Neural cell (in vitro differentiated cells): ENCODE data around the gene CYP3A7. TPM values are rescaled to one million over a fixed set of nuclear protein-coding genes. Genes with fewer than 3 reads are reported as not detected.

Experiments used
- H2AFZ ChIP-seq: fragments of 200-600, 300-800 bp; sonication (generic), shearing (Covaris generic); 2 replicates; pipeline ENCODE4 v1.6.0; 2014; ENCODE audit warnings: low read depth, mild to moderate bottlenecking, antibody characterized with exemption, low read length, moderate library complexity
- H3F3A ChIP-seq: fragments of 200-600 bp; shearing (Covaris generic); 2 replicates; pipeline ENCODE4 v1.6.1; 2016; ENCODE audit warnings: mild to moderate bottlenecking, moderate library complexity, mixed read lengths, antibody characterized with exemption, low read length; ENCODE audit not compliant: insufficient read depth, poor library complexity, severe bottlenecking
- H3K27ac ChIP-seq: fragments of 200-600, 300-800 bp; sonication (generic), shearing (Covaris generic); 2 replicates; pipeline ENCODE4 v1.5.1; 2014; ENCODE audit warnings: mild to moderate bottlenecking, low read length, moderate library complexity
- H3K27me3 ChIP-seq: fragments of 300-800, 200-600 bp; sonication (generic), shearing (Covaris generic); 2 replicates; pipeline ENCODE4 v1.6.0; 2014; ENCODE audit warnings: mild to moderate bottlenecking, low read depth, low read length, moderate library complexity; ENCODE audit not compliant: insufficient read depth
- H3K36me3 ChIP-seq: fragments of 300-800, 200-600 bp; sonication (generic), shearing (Covaris generic); 2 replicates; pipeline ENCODE4 v1.5.1; 2014; ENCODE audit warnings: mild to moderate bottlenecking, antibody characterized with exemption, low read length, moderate library complexity; ENCODE audit not compliant: insufficient read depth
- H3K4me2 ChIP-seq: fragments of 300-800, 200-600 bp; sonication (generic), shearing (Covaris generic); 2 replicates; pipeline ENCODE4 v1.6.0; 2014; ENCODE audit warnings: mild to moderate bottlenecking, low read length
- H3K4me3 ChIP-seq: fragments of 300-800, 200-600 bp; sonication (generic), shearing (Covaris generic); 2 replicates; pipeline ENCODE4 v1.5.1; 2014; ENCODE audit warnings: mild to moderate bottlenecking, low read length, moderate library complexity
- H3K79me2 ChIP-seq: fragments of 200-600 bp; shearing (Covaris generic); replicated peaks from 2 replicates; pipeline ENCODE4 v1.6.0; 2014; ENCODE audit warnings: mild to moderate bottlenecking, low read length, moderate library complexity; ENCODE audit not compliant: insufficient read depth
- H3K9ac ChIP-seq: fragments of 300-800, 200-600 bp; sonication (generic), shearing (Covaris generic); 2 replicates; pipeline ENCODE4 v1.6.1; 2016; ENCODE audit warnings: mild to moderate bottlenecking, low read length, mixed read lengths
- H3K9me2 ChIP-seq: fragments of 200-600 bp; shearing (Covaris generic); 2 replicates; pipeline ENCODE4 v1.6.1; 2016; ENCODE audit warnings: mild to moderate bottlenecking, low read length, mixed read lengths; ENCODE audit not compliant: insufficient read depth
- H3K9me3 ChIP-seq: fragments of 200-600, 300-800 bp; sonication (generic), shearing (Covaris generic); 2 replicates; pipeline ENCODE4 v1.6.1; 2016; ENCODE audit warnings: mild to moderate bottlenecking, mixed run types, low read length, moderate library complexity, mixed read lengths
- H4K20me1 ChIP-seq: fragments of 200-600 bp; shearing (Covaris generic); 2 replicates; pipeline ENCODE4 v1.6.1; 2016; ENCODE audit warnings: mild to moderate bottlenecking, mixed run types; ENCODE audit not compliant: insufficient read depth
- CTCF ChIP-seq: fragments of 450-650 bp; IDR thresholded peaks from 2 replicates; pipeline ENCODE4 v1.5.1; 2014; ENCODE audit warnings: antibody characterized with exemption, mild to moderate bottlenecking, moderate library complexity; ENCODE audit not compliant: poor library complexity, severe bottlenecking
- EP300 ChIP-seq: fragments of 450-650 bp; conservative IDR thresholded peaks from 2 replicates; pipeline ENCODE4 v1.6.1; 2014; ENCODE audit warnings: antibody characterized with exemption, mild to moderate bottlenecking, moderate library complexity; ENCODE audit not compliant: poor library complexity, severe bottlenecking
- EZH2 ChIP-seq: fragments of 200-600, 300-800 bp; shearing (Covaris generic), sonication (generic); IDR thresholded peaks from 2 replicates; pipeline ENCODE4 v1.6.1; 2014; ENCODE audit warnings: antibody characterized with exemption, low read length, borderline replicate concordance, mild to moderate bottlenecking; ENCODE audit not compliant: insufficient read depth, poor library complexity, severe bottlenecking
- MXI1 ChIP-seq: fragments of 450-650 bp; conservative IDR thresholded peaks from 2 replicates; pipeline ENCODE4 v1.6.1; 2014; ENCODE audit warnings: antibody characterized with exemption, mild to moderate bottlenecking; ENCODE audit not compliant: poor library complexity, severe bottlenecking
- POLR2AphosphoS5 ChIP-seq: IDR thresholded peaks from 2 replicates; pipeline ENCODE4 v1.6.1; 2012
- RAD21 ChIP-seq: fragments of 450-650 bp; conservative IDR thresholded peaks from 2 replicates; pipeline ENCODE4 v1.6.1; 2014; ENCODE audit warnings: antibody characterized with exemption, mild to moderate bottlenecking, moderate library complexity
- REST ChIP-seq: IDR thresholded peaks from 2 replicates; pipeline ENCODE4 v1.6.1; 2012; ENCODE audit warnings: borderline replicate concordance
- SMC3 ChIP-seq: fragments of 450-650 bp; conservative IDR thresholded peaks from 2 replicates; pipeline ENCODE4 v1.6.1; 2014; ENCODE audit warnings: antibody characterized with exemption, mild to moderate bottlenecking, moderate library complexity; ENCODE audit not compliant: poor library complexity
- TAF1 ChIP-seq: IDR thresholded peaks from 2 replicates; pipeline ENCODE4 v1.6.1; 2012; ENCODE audit warnings: low read depth
- polyA plus RNA-seq: library from polyadenylated mRNA; depleted of rRNA; stranded (reverse); fragments of >200 nt; gene quantifications from 2 replicates; pipeline ENCODE4 v1.2.3, GENCODE V29; 2014

CYP3A7 gene
- polyA plus RNA-seq, 1 donor from 2014 or later: not detected

- Histone ChIP-seq H3K9me3 (no peaks in the 10 kb centered on the region), H3K9me2 (no peaks in the 10 kb centered on the region), H3K4me3 (no peak overlapping the region), H3K9ac (no peak overlapping the region), H3K27ac (no peak overlapping the region), H2AFZ (no peak overlapping the region), H3F3A (no peaks in the 10 kb centered on the region), H3K27me3 (no peaks in the 10 kb centered on the region), H3K4me2 (no peak overlapping the region), H4K20me1 (no peaks in the 10 kb centered on the region), H3K79me2 (no peaks in the 10 kb centered on the region), H3K36me3 (no peaks in the 10 kb centered on the region)
- TF ChIP-seq REST: no peak
- no peak for TF ChIP-seq EP300
- TF ChIP-seq CTCF: no peak
- TF ChIP-seq RAD21: no peak
- TF ChIP-seq TAF1: no peak
- no peak for TF ChIP-seq MXI1
- TF ChIP-seq SMC3: no peak
- no peak for TF ChIP-seq POLR2AphosphoS5
- TF ChIP-seq EZH2: no peak
These were observed 66.5 kb downstream of the CYP3A7 start for GRCh38 chr7:99668541-99668940.

- Histone ChIP-seq H3K27me3 (no peaks in the 10 kb centered on the region), H3K4me3 (no peak overlapping the region), H3K36me3 (no peaks in the 10 kb centered on the region), H2AFZ (no peak overlapping the region), H3F3A (no peaks in the 10 kb centered on the region), H3K4me2 (no peak overlapping the region), H3K79me2 (no peaks in the 10 kb centered on the region), H3K9me3 (no peaks in the 10 kb centered on the region), H3K9me2 (no peaks in the 10 kb centered on the region), H3K9ac (no peak overlapping the region), H3K27ac (no peak overlapping the region), H4K20me1 (no peaks in the 10 kb centered on the region)
- TF ChIP-seq MXI1 (no peak), CTCF (no peak), EP300 (no peak), SMC3 (no peak), POLR2AphosphoS5 (no peak), RAD21 (no peak), EZH2 (no peak), REST (no peak), TAF1 (no peak)
These were observed 67.8 kb downstream of the CYP3A7 start for GRCh38 chr7:99667179-99667578.
